Adrenal gland (tissue), 12 donors: Measurements from ENCODE around the gene BRIP1. TPM values are rescaled to one million over a fixed set of nuclear protein-coding genes. Genes with fewer than 3 reads are reported as not detected.
A peak's percentile ranks its signal among the peaks of the same experiment; 100 is the strongest.
"Not testable (repeated sequence)": the region's sequence is repeated elsewhere in the genome, so short reads cannot be mapped to it uniquely, and the experiment has no call there.

Experiments
- DNase-seq, 7 donors: peaks; one replicate each; pipeline ENCODE4 v3.0.0-alpha.2; 2019 to 2020
- H3K27ac ChIP-seq, 5 donors: fragments of 200-600 bp; sonication (generic) in 4 of 5; 1 replicate in 3 of 5; 2 replicates in 2 of 5; pipeline versions ENCODE4 v1.5.1 to v1.8.0; 2016 to 2020; ENCODE audit warnings: mild to moderate bottlenecking in 1 of 5
- H3K27me3 ChIP-seq: fragments of 200-600 bp; 2 replicates; pipeline ENCODE4 v1.8.0; 2021
- H3K36me3 ChIP-seq, 2 donors: fragments of 200-600 bp; replicated peaks in 1 of 2; 1 replicate in 1 of 2; 2 replicates in 1 of 2; pipeline versions ENCODE4 v1.5.1 to v1.8.0; 2018 to 2022
- H3K4me1 ChIP-seq, 2 donors: fragments of 200-600 bp; replicated peaks in 1 of 2; 1 replicate in 1 of 2; 2 replicates in 1 of 2; pipeline versions ENCODE4 v1.5.1 to v1.8.0; 2018 to 2021
- H3K4me3 ChIP-seq, 4 donors: fragments of 200-600 bp; sonication (generic) in 3 of 4; one replicate each; pipeline ENCODE4 v1.5.1; 2016 to 2018
- H3K9me3 ChIP-seq, 3 donors: fragments of 200-600 bp; sonication (generic) in 1 of 3; replicated peaks in 1 of 3; 1 replicate in 2 of 3; 2 replicates in 1 of 3; pipeline versions ENCODE4 v1.5.1 to v1.8.0; 2016 to 2021
- POLR2A ChIP-seq, 2 donors: fragments of 450-650 bp; IDR thresholded peaks; one replicate each; pipeline ENCODE4 v1.6.1; 2017; ENCODE audit warnings: antibody characterized with exemption in 2 of 2, mild to moderate bottlenecking in 2 of 2, moderate library complexity in 1 of 2
- WGBS, 4 donors: extraction: QIAGEN DNeasy Blood & Tissue Kit in 2 of 4; methylation state at CpG; one replicate each; pipeline versions ENCODE4 v1.1.5 to v1.1.7; 2013 to 2017; 5-methylcytosine and 5-hydroxymethylcytosine counted together
- intact Hi-C, 2 donors: fragments of 100-400 bp; cut with DNase I; formaldehyde crosslinking; loops; one replicate each; pipeline versions ENCODE4 v1.14.1 to v1.15.0; 2022 to 2023
- polyA plus RNA-seq, 3 donors: library from polyadenylated mRNA; stranded (reverse); fragments of 200-250 nt in 2 of 3; fragments of 350-450 nt in 1 of 3; fragmentation: Illumina TruSeq in 1 of 3; extraction: RNeasy Lipid Tissue Mini Kit (QIAGEN cat#74804) in 1 of 3; gene quantifications; one replicate each; pipeline ENCODE4 v1.2.3, GENCODE V29; 2013 to 2014
- total RNA-seq, 9 donors: library from RNA; depleted of rRNA in 4 of 9; stranded (reverse); fragments of >200 nt in 4 of 9; fragments of 120-200 nt in 1 of 9; fragmentation: NEBNext Ultra II Directional in 1 of 9; extraction: Animal tissue kit (Norgen Biotek cat#: 25700) in 1 of 9; gene quantifications; one replicate each; pipeline versions ENCODE4 v1.1.0 to v1.2.4, GENCODE V29; 2013 to 2023
- TF ChIP-seq, protein P1 (sequence below), 6 experiments: fragments of 450-650 bp in 4 of 6; fragments of 200-600 bp in 2 of 6; sonication (generic) in 1 of 6; IDR thresholded peaks; 1 replicate in 5 of 6; 2 replicates in 1 of 6; pipeline versions ENCODE4 v1.5.1 to v1.8.0; 2016 to 2021; ENCODE audit warnings: antibody characterized with exemption in 6 of 6, mild to moderate bottlenecking in 2 of 6, moderate library complexity in 1 of 6
- donor health status: healthy with polysubstance abuse.
- donor health status: Bipolar disorder and iron deficiency.
- donor health status: DM: yes; HTN: yes; CAD: no.
- donor health status: DM: no; HTN: no; CAD: no.
- donor health status: DM: no; HTN: no; CAD: no.
- donor health status: DM: yes; HTN: yes; CAD: no.

The BRIP1 gene
- total and polyA plus RNA-seq, 12 donors, result 0.06 to 6.9 (median 0.46) TPM

DNA sequence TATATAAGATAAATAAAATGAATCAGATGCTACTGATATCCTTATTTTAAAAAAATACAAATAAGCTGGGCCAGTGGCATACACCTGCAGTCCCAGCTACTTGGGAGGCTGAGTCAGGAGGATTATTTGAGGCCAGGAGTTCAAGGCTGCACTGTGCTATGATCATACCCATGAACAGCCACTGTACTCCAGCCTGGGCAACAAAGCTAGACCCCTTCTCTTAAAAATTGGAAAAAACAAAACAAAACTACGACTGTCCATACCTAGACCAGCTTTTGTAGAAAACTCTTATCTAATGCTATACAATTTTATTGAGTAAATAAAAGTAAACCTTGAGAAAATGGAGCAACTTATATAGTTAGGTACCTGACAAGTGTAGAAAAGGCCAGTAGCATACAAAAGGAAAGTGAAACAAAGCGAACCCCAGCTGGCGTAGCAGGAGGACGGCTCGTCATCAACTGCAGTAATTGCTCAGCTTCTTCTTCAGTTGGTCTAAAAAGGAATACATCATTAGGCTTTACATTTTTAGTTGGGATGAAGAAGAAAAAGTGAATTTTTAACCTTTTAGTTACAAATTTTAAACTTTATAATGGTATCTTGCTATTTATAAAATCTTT lies 40.9 kb upstream of the BRIP1 start:
- DNase-seq, result peak in 1 of 7 donors; percentile 7
- Histone ChIP-seq H3K27ac (no peak overlapping the region), H3K4me1 (no peaks in the 10 kb centered on the region), H3K36me3 (peaks cover 0 to 41% of the 10 kb centered on the region in 2 donors), H3K27me3 (no peaks in the 10 kb centered on the region), H3K9me3 (no peaks in the 10 kb centered on the region), H3K4me3 (no peak overlapping the region)
- 88 to 93% (median 90%) methylated on average over 5 of the region's 5 CpGs for WGBS, 4 donors
- intact Hi-C loops, result no loop called here
- TF ChIP-seq, protein P1, sequence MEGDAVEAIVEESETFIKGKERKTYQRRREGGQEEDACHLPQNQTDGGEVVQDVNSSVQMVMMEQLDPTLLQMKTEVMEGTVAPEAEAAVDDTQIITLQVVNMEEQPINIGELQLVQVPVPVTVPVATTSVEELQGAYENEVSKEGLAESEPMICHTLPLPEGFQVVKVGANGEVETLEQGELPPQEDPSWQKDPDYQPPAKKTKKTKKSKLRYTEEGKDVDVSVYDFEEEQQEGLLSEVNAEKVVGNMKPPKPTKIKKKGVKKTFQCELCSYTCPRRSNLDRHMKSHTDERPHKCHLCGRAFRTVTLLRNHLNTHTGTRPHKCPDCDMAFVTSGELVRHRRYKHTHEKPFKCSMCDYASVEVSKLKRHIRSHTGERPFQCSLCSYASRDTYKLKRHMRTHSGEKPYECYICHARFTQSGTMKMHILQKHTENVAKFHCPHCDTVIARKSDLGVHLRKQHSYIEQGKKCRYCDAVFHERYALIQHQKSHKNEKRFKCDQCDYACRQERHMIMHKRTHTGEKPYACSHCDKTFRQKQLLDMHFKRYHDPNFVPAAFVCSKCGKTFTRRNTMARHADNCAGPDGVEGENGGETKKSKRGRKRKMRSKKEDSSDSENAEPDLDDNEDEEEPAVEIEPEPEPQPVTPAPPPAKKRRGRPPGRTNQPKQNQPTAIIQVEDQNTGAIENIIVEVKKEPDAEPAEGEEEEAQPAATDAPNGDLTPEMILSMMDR (IDR thresholded peaks at IDR 0.05), result no peak
- TF ChIP-seq POLR2A (IDR thresholded peaks at IDR 0.05), result no peak

DNA sequence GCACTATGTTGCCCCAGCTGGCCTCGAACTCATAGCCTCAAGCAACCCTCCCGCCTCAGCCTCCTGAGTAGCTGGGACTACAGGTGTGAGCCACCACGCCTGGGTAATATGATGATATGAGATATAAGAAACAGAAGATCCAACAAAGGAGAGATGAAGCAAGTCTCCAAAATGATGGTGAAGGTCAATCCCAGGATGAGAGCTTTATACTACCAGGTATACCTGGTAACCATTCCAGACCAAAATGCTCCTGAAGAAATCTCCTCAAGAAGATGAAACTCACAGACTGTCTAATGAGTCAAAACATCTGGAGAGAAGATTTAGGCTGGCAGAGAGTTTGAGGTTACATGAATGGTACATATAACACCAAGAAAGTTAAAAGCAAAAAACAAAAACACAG lies 39.9 kb upstream of the BRIP1 start:
- TF ChIP-seq, protein P1 (IDR thresholded peaks at IDR 0.05), result no peak
- no peak for TF ChIP-seq POLR2A (IDR thresholded peaks at IDR 0.05)
- no peaks in the 10 kb centered on the region for H3K27me3 ChIP-seq
- H3K36me3 ChIP-seq, result peaks cover 0 to 50% of the 10 kb centered on the region in 2 donors
- no peak overlapping the region for H3K4me3 ChIP-seq
- H3K4me1 ChIP-seq, result no peaks in the 10 kb centered on the region
- no peak for DNase-seq
- no peaks in the 10 kb centered on the region for H3K9me3 ChIP-seq
- intact Hi-C loops, result no loop called here
- 94 to 100% (median 99%) methylated on average over 3 of the region's 3 CpGs for WGBS, 4 donors
- no peak overlapping the region for H3K27ac ChIP-seq

DNA sequence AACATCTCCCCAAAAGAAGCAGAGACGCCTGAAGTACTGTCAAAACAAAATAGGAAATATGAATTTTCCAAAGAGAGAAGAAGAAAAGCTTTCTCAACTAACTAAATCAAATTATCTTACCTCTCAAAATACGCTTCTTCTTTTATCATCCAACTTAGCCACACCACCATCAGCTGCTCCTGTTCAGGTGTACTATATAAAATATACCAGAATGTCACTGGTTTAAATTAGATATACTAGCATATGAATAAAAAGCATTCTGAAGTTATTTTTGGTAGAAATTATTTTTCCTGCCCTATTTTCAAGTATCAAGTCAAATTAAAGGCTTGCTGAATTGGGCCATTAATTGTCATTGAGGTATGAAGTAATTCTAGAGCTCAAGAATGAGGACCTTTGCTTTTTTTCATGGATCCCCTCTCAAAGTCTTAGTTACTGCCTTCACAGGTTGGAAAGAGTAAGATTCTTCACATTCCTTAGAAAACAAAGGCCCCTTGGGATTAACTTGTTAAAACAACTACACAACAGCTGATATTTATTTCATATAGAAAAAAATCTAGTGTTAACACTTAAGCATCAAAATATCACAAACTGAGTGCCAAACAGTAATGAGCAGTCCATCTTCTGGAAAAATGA lies 34.3 kb upstream of the BRIP1 start:
- Histone ChIP-seq H3K4me1 (no peaks in the 10 kb centered on the region), H3K27me3 (no peaks in the 10 kb centered on the region), H3K9me3 (no peaks in the 10 kb centered on the region), H3K36me3 (peaks cover 0 to 63% of the 10 kb centered on the region in 2 donors), H3K4me3 (no peak overlapping the region), H3K27ac (no peak overlapping the region)
- no peak for DNase-seq
- intact Hi-C loops, result no loop called here
- WGBS, 4 donors, result 89 to 100% (median 95%) methylated on average over 2 of the region's 2 CpGs
- TF ChIP-seq, protein P1 (IDR thresholded peaks at IDR 0.05), result no peak
- TF ChIP-seq POLR2A (IDR thresholded peaks at IDR 0.05), result no peak

DNA sequence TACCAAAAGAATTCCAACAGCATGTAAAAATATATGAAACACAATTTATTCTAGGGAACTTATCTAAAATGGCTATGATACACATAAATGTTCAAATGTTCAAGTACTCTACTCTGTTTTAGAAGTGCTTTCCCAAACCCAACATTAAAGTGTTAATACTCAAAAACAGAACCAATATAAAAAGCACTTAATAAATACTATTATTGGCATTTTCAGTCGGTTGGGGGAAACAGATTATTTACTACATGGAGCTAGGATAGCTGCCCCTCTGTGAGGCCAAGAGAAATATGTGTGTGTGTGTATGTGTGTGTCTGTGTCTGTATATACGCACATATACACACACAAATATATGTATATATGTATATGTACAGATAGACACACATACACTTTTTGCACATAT lies 32.1 kb upstream of the BRIP1 start:
- no peak overlapping the region for H3K4me3 ChIP-seq
- H3K27ac ChIP-seq, result no peak overlapping the region
- intact Hi-C loops, result no loop called here
- 40 to 83% (median 67%) methylated on average over 2 of the region's 2 CpGs for WGBS, 4 donors
- H3K36me3 ChIP-seq, result peaks cover 0 to 64% of the 10 kb centered on the region in 2 donors
- no peaks in the 10 kb centered on the region for H3K9me3 ChIP-seq
- TF ChIP-seq, protein P1 (IDR thresholded peaks at IDR 0.05), result no peak
- TF ChIP-seq POLR2A (IDR thresholded peaks at IDR 0.05), result no peak
- H3K27me3 ChIP-seq, result no peaks in the 10 kb centered on the region
- no peaks in the 10 kb centered on the region for H3K4me1 ChIP-seq
- no peak for DNase-seq

DNA sequence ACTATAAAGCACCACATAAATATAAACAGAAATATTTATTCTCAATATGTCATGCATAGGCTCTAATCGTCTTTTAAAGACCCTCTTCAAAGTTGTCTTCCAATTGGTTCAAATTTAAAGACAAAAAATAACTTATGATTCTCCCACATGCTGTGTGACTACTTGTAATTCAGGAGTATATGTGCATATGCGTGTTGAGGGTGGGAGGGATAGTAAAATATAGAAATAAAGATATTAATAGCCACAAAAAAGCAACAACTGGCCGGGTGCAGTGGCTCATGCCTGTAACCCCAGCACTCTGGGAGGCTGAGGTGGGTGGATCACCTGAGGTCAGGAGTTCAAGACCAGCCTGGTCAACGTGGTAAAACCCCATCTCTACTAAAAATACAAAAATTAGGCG lies 31.0 kb upstream of the BRIP1 start:
- H3K4me1 ChIP-seq, H3K27me3 ChIP-seq, intact Hi-C loops, H3K9me3 ChIP-seq, DNase-seq, H3K4me3 ChIP-seq, H3K27ac ChIP-seq: not testable (repeated sequence)
- WGBS, 4 donors, result 85 to 89% (median 86%) methylated on average over 5 of the region's 5 CpGs
- H3K36me3 ChIP-seq, result peaks cover 0 to 68% of the 10 kb centered on the region in 2 donors

DNA sequence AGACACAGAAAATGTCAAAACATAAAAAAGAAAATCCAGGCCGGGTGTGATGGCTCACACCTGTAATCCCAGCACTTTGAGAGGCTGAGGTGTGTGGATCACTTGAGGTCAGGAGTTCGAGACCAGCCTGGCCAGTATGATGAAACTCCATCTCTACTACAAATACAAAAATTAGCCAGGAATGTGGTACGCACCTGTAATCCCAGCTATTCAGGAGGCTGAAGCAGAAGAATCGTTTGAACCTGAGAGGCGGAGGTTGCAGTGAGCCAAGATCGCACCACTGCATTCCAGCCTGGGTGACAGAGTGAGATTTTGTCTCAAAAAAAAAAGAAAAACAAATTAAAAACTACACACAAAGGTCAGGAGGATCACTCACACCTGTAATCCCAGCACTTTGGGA lies 24.4 kb upstream of the BRIP1 start:
- H3K4me1 ChIP-seq, intact Hi-C loops, H3K27ac ChIP-seq, H3K27me3 ChIP-seq, H3K4me3 ChIP-seq, H3K9me3 ChIP-seq, DNase-seq: not testable (repeated sequence)
- WGBS, 4 donors, result 89 to 97% (median 93%) methylated on average over 6 of the region's 6 CpGs
- peaks cover 0 to 31% of the 10 kb centered on the region in 2 donors for H3K36me3 ChIP-seq

DNA sequence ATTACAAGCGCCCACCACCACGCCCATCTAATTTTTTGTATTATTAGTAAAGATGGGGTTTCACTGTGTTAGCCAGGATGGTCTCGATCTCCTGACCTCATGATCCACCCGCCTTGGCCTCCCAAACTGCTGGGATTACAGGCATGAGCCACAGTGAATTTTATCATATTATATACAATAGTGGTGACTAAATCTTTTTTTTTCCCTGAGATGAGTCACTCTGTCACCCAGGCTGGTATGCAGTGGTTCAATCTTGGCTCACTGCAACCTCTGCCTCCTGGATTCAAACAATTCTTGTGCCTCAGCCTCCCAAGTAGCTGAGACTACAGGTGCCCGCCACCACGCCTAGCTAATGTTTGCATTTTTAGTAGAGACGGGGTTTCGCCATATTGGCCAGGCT lies 22.5 kb upstream of the BRIP1 start:
- H3K4me3 ChIP-seq, intact Hi-C loops, H3K9me3 ChIP-seq, H3K27me3 ChIP-seq, H3K4me1 ChIP-seq, DNase-seq, H3K27ac ChIP-seq: not testable (repeated sequence)
- peaks cover 0 to 28% of the 10 kb centered on the region in 2 donors for H3K36me3 ChIP-seq
- WGBS, 4 donors, result 93 to 99% (median 97%) methylated on average over 8 of the region's 8 CpGs
